Pancreas (tissue), 10 donors: Measurements from ENCODE around the gene FNDC3B. TPM values are rescaled to one million over a fixed set of nuclear protein-coding genes. Genes with fewer than 3 reads are reported as not detected.

ENCODE experiments used
- ATAC-seq, 4 donors: fragments of 200-7000 bp; cut with Tn5 transposase; one replicate each; pipeline versions ENCODE4 v1.8.0 to v1.9.1; 2020; ENCODE audit warnings: mild to moderate bottlenecking in 4 of 4, moderate library complexity in 4 of 4
- DNase-seq, 6 donors: peaks; one replicate each; pipeline ENCODE4 v3.0.0-alpha.2; 2020
- FAIRE-seq: peaks from 2 replicates; lab custom pipeline; 2012; peaks lifted over from hg19 to GRCh38; lab: Jason Lieb, UNC
- H3K27ac ChIP-seq, 4 donors: fragments of 200-600 bp; sonication (generic); 1 replicate in 3 of 4; 2 replicates in 1 of 4; pipeline versions ENCODE4 v1.5.0 to v1.8.0; 2020
- H3K27me3 ChIP-seq, 4 donors: fragments of 200-600 bp; one replicate each; pipeline ENCODE4 v1.8.0; 2021
- H3K36me3 ChIP-seq, 3 donors: fragments of 200-600 bp; sonication (generic) in 1 of 3; one replicate each; pipeline versions ENCODE4 v1.5.0 to v1.8.0; 2020 to 2021
- H3K4me1 ChIP-seq, 3 donors: fragments of 200-600 bp; one replicate each; pipeline ENCODE4 v1.8.0; 2021
- H3K4me3 ChIP-seq, 4 donors: fragments of 200-600 bp; sonication (generic) in 2 of 4; one replicate each; pipeline versions ENCODE4 v1.5.0 to v1.8.0; 2020 to 2021
- H3K9me3 ChIP-seq, 4 donors: fragments of 200-600 bp; one replicate each; pipeline ENCODE4 v1.8.0; 2021
- WGBS, 2 donors: extraction: QIAGEN DNeasy Blood & Tissue Kit; methylation state at CpG; one replicate each; pipeline ENCODE4 v1.1.7; 2013; 5-methylcytosine and 5-hydroxymethylcytosine counted together
- intact Hi-C, 3 donors: fragments of 100-400 bp; cut with DNase I; formaldehyde crosslinking; loops; one replicate each; pipeline versions ENCODE4 v1.11.1 to v1.14.2; 2022
- polyA plus RNA-seq, 2 donors: library from polyadenylated mRNA; stranded (reverse); fragments of 200-250 nt; gene quantifications; one replicate each; pipeline ENCODE4 v1.2.3, GENCODE V29; 2013
- total RNA-seq, 6 donors: library from RNA; stranded (reverse); fragmentation: NEBNext Ultra II Directional in 4 of 6; extraction: Animal tissue kit (Norgen Biotek cat#: 25700) in 4 of 6; gene quantifications; one replicate each; pipeline versions ENCODE4 v1.2.1 to v1.2.4, GENCODE V29; 2021 to 2023
- TF ChIP-seq, protein P1 (sequence below), 4 donors: fragments of 200-600 bp; sonication (generic) in 3 of 4; IDR thresholded peaks; one replicate each; pipeline versions ENCODE4 v1.5.0 to v1.8.0; 2021; ENCODE audit warnings: antibody characterized with exemption in 4 of 4
- donor health status: healthy with polysubstance abuse.
- donor health status: DM: no; HTN: no; CAD: no; lungs with moderate emphysema.
- donor health status: DM: no; HTN: no; CAD: no.
- donor health status: control.
- donor health status: control.
- donor health status: Bipolar disorder and iron deficiency.
- donor health status: DM: yes; HTN: yes; CAD: no.
- donor health status: DM: no; HTN: no; CAD: no.
- donor health status: DM: no; HTN: no; CAD: no.
- donor health status: DM: yes; HTN: yes; CAD: no.

Gene FNDC3B
- total and polyA plus RNA-seq, 8 donors = 9.3 to 126 (median 73.2) TPM

DNA sequence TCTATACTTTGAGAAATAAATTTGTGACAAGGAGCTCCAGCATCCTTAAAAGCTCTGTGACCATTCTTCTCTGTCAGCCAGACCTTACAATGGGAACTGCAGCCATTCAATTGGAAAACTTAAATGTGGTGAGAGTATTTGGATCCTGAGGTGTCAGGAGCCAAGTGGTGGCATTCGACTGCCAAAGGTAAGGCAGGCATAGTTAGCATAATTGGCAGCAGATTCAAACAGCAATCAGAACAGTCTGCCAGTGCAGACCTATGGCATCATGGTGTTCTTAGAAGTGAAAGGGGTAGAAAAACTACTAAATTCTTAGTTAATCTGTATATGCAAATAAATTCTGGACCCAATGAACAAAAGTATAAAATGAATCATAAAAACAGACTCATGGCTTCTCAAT, 18.2 kb upstream of the FNDC3B start:
- intact Hi-C loops = no loop called here
- FAIRE-seq (no peak), DNase-seq (no peak), ATAC-seq (peak in 2 of 4 donors; percentile 42 to 57)
- H3K9me3 ChIP-seq = no peaks in the 10 kb centered on the region
- H3K27me3 ChIP-seq = no peaks in the 10 kb centered on the region
- TF ChIP-seq, protein P1, sequence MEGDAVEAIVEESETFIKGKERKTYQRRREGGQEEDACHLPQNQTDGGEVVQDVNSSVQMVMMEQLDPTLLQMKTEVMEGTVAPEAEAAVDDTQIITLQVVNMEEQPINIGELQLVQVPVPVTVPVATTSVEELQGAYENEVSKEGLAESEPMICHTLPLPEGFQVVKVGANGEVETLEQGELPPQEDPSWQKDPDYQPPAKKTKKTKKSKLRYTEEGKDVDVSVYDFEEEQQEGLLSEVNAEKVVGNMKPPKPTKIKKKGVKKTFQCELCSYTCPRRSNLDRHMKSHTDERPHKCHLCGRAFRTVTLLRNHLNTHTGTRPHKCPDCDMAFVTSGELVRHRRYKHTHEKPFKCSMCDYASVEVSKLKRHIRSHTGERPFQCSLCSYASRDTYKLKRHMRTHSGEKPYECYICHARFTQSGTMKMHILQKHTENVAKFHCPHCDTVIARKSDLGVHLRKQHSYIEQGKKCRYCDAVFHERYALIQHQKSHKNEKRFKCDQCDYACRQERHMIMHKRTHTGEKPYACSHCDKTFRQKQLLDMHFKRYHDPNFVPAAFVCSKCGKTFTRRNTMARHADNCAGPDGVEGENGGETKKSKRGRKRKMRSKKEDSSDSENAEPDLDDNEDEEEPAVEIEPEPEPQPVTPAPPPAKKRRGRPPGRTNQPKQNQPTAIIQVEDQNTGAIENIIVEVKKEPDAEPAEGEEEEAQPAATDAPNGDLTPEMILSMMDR (IDR thresholded peaks at IDR 0.05) = no peak
- no peaks in the 10 kb centered on the region for H3K36me3 ChIP-seq
- H3K27ac ChIP-seq = no peak overlapping the region
- H3K4me3 ChIP-seq = no peak overlapping the region
- no peaks in the 10 kb centered on the region for H3K4me1 ChIP-seq
- WGBS, 2 donors = 11 to 21% methylated on average over 1 of the region's 1 CpG

DNA sequence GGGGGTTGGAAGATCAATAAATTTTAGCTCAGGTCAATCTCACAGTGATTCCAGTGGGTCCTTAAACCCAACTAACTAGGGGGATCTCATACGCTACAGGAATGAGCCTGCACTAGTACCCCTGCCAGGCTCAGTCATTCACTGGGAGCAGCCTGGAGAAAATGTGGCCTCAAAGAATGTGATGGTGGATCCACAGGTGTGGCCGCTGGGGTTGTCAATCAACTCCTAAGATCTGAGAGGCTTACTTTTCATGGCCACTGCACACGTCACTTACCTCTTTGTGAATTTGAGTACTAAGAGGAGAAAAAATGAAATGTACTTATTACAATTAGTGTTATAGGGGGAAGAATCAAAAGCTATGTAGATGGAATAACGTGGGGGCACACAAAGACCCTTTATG, 17.5 kb upstream of the FNDC3B start:
- TF ChIP-seq, protein P1 (IDR thresholded peaks at IDR 0.05) = no peak
- ATAC-seq (no peak), FAIRE-seq (no peak), DNase-seq (no peak)
- Histone ChIP-seq H3K36me3 (no peaks in the 10 kb centered on the region), H3K27me3 (no peaks in the 10 kb centered on the region), H3K4me3 (no peak overlapping the region), H3K27ac (no peak overlapping the region), H3K4me1 (no peaks in the 10 kb centered on the region), H3K9me3 (no peaks in the 10 kb centered on the region)
- 76 to 80% methylated on average over 4 of the region's 4 CpGs for WGBS, 2 donors
- intact Hi-C loops = no loop called here

DNA sequence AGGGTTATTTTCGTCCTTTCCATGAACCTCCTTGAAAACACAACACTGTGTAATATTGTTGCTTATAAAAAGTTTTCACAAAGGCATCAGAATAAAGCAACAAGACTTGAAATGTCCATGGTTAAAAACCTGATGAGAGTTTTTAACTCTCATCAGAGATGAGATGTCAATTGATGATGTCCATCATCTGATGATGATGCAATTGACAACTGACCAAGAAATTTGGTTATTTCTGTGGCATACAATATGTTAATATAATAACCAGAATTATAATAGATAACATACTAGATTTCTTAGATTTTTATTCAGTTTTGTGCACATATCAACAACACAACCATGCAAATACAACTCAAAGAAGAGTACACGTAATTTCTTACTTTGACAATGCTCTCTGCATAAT, 15.5 kb upstream of the FNDC3B start:
- H3K27ac ChIP-seq = no peak overlapping the region
- no peak for FAIRE-seq
- no peaks in the 10 kb centered on the region for H3K4me1 ChIP-seq
- H3K27me3 ChIP-seq = no peaks in the 10 kb centered on the region
- no peak overlapping the region for H3K4me3 ChIP-seq
- TF ChIP-seq, protein P1 (IDR thresholded peaks at IDR 0.05) = no peak
- intact Hi-C loops = no loop called here
- no peaks in the 10 kb centered on the region for H3K36me3 ChIP-seq
- ATAC-seq = no peak
- no peaks in the 10 kb centered on the region for H3K9me3 ChIP-seq
- 80 to 86% methylated on average over 2 of the region's 2 CpGs for WGBS, 2 donors
- no peak for DNase-seq

DNA sequence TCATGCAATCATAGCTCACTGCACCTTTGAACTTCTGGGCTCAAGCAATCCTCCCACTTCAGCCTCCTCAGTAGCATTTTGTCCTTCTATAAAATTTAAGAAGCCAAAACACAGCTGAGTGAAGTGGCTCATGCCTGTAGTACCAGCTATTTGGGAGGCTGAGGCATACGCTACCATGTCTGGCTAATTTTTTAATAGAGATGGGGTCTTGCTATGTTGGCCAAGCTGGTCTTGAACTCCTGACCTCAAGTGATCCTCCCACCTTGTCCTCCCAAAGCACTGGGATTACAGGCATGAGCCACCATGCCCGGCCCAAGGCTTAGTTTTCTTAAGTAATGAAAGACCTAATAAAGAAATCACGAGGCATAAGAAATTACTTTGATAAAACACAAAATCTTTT, 14.7 kb upstream of the FNDC3B start:
- H3K4me3 ChIP-seq = no peak overlapping the region
- H3K36me3 ChIP-seq = no peaks in the 10 kb centered on the region
- DNase-seq (no peak), ATAC-seq (no peak), FAIRE-seq (no peak)
- 95 to 98% methylated on average over 3 of the region's 3 CpGs for WGBS, 2 donors
- no peaks in the 10 kb centered on the region for H3K9me3 ChIP-seq
- H3K4me1 ChIP-seq = no peaks in the 10 kb centered on the region
- intact Hi-C loops = no loop called here
- TF ChIP-seq, protein P1 (IDR thresholded peaks at IDR 0.05) = no peak
- no peaks in the 10 kb centered on the region for H3K27me3 ChIP-seq
- no peak overlapping the region for H3K27ac ChIP-seq

DNA sequence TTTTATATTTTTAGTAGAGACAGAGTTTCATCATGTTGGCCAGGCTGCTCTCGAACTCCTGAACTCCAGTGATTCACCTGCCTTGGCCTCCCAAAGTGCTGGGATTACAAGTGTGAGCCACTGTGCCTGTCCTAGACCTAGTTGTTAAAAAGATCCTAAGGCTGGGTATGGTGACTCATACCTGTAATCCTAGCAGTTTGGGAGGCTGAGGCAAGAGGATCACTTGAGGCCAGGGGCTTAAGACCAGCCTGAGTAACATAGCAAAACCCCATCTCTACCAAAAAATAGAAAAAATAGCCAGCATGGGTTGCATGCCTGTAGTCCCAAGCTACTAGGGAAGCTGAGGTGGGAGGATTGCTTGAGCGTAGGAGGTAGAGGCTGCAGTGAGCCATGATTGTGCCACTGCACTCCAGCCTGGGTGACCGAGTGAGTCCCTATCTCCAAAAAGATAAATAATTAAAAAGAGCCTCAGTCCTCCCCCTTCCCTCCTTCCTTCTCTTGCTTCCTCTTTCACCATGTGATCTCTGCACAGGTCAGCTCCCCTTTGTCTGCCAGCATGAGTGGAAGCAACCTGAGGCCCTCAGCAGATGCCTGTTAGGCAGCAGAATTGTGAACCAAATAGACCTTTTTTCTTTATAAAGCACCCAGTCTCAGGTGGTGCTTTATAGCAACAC, 9.8 kb upstream of the FNDC3B start:
- Histone ChIP-seq H3K36me3 (no peaks in the 10 kb centered on the region), H3K27me3 (no peaks in the 10 kb centered on the region), H3K4me1 (no peaks in the 10 kb centered on the region), H3K27ac (no peak overlapping the region), H3K4me3 (no peak overlapping the region), H3K9me3 (no peaks in the 10 kb centered on the region)
- TF ChIP-seq, protein P1 (IDR thresholded peaks at IDR 0.05) = no peak
- 84 to 91% methylated on average over 3 of the region's 3 CpGs for WGBS, 2 donors
- ATAC-seq (peak in 1 of 4 donors; percentile 15), DNase-seq (no peak), FAIRE-seq (no peak)
- intact Hi-C loops = no loop called here
